Activated CD8-positive, alpha-beta memory T cell treated with anti-CD3 and anti-CD28 coated beads, Interleukin-2, amount 10 ng/mL, durations not matched to agents 7 days and 5 days (primary cell): ENCODE results near the gene PDLIM5. TPM values are rescaled to one million over a fixed set of nuclear protein-coding genes. Genes with fewer than 3 reads are reported as not detected.
"Not testable (repeated sequence)": the region's sequence is repeated elsewhere in the genome, so short reads cannot be mapped to it uniquely, and the experiment has no call there.

Source experiments
- ATAC-seq: fragments of 150-1000 bp; cut with Tn5 transposase; one replicate; pipeline ENCODE4 v1.10.0; 2021; ENCODE audit warnings: moderate library complexity
- CTCF ChIA-PET: fragments of 350-600 bp; sonication (Branson Sonifier 250); formaldehyde crosslinking; loops from one replicate; lab custom pipeline; 2021; ENCODE audit warnings: antibody characterized with exemption; lab: Charles Lee
- DNase-seq: peaks from one replicate; pipeline ENCODE4 v3.0.0-alpha.2; 2020
- H3K27ac Mint-ChIP-seq: one replicate; pipeline ENCODE4 v1.8.0; 2021; ENCODE audit warnings: mild to moderate bottlenecking, mixed read lengths
- H3K27me3 Mint-ChIP-seq: one replicate; pipeline ENCODE4 v1.8.0; 2021; ENCODE audit warnings: mixed read lengths
- H3K36me3 Mint-ChIP-seq: one replicate; pipeline ENCODE4 v1.8.0; 2021; ENCODE audit warnings: mild to moderate bottlenecking, mixed read lengths
- H3K4me1 Mint-ChIP-seq: one replicate; pipeline ENCODE4 v1.8.0; 2021; ENCODE audit warnings: mixed read lengths
- H3K4me3 Mint-ChIP-seq: one replicate; pipeline ENCODE4 v1.8.0; 2021; ENCODE audit warnings: mild to moderate bottlenecking, moderate library complexity, mixed read lengths
- H3K9me3 Mint-ChIP-seq: one replicate; pipeline ENCODE4 v1.8.0; 2022; ENCODE audit warnings: low read depth, mixed read lengths
- total RNA-seq, 2 experiments: library from RNA; stranded (reverse); gene quantifications; one replicate each; pipeline ENCODE4 v1.2.3, GENCODE V29; 2021

PDLIM5 gene
- total RNA-seq, 2 experiments from 2014 or later: 21.7 to 21.8 TPM

DNA sequence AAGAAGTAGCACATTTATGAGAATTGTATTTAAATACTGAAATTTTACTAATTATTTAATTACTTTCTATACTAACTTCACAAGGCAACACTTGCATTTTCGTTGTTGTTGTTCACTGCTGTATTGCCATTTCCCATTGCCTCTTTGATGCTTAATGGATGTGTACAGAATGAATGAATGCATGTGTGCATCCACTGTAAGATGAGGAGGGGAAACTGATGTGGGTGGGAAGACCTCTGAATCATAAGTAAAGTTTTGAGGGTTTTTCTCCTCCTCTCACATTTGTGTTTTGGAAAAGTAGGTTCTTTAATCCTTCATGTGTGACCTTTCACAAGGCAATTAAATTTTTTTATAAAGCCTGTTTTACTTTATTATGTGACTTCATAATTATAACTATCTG, 46.8 kb downstream of the PDLIM5 start:
- no peaks in the 10 kb centered on the region for H3K36me3 Mint-ChIP-seq
- H3K4me1 Mint-ChIP-seq: no peaks in the 10 kb centered on the region
- DNase-seq (no peak), ATAC-seq (no peak)
- H3K27ac Mint-ChIP-seq: no peak overlapping the region
- no peaks in the 10 kb centered on the region for H3K9me3 Mint-ChIP-seq
- CTCF ChIA-PET: no interaction called here
- no peak overlapping the region for H3K4me3 Mint-ChIP-seq
- H3K27me3 Mint-ChIP-seq: no peaks in the 10 kb centered on the region

DNA sequence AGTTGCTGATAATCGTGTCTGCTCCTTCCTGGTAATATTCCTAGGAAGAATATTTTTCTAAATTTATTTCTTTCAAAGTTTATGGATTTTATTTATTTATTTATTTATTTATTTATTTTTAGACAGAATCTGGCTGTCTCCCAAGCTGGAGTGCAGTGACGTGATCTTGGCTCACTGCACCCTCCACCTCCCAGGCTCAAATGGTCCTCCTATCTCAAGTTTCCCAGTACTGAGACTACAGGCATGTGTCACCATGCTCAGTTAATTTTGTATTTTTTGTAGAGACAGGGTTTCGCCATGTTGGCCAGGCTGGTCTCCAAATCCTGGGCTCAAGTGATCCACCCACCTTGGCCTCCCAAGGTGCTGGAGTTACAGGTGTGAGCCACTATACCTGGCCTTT, 48.9 kb downstream of the PDLIM5 start:
- Mint-ChIP-seq H3K4me3 (no peak overlapping the region), H3K27me3 (no peaks in the 10 kb centered on the region)

DNA sequence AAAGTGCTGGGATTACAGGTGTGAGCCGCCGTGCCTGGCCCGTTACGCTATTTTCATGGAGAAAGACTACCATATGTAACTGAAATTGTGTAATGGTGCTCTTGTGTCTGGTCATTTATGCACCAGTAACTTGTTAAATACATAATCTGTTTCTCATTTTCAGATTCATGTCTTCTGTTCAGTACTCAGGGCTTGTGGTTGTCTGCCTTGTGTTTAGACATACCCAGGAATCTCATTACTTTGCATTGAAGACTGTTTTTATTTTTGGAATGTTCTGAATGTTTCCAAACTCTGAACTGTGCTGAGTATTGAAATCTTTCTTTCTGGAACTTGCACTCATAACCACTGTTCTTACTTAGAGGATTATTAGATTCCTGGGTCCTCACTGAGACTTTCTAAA, 52.8 kb downstream of the PDLIM5 start:
- ATAC-seq: no peak
- no peak overlapping the region for H3K4me3 Mint-ChIP-seq
- H3K27ac Mint-ChIP-seq: no peak overlapping the region
- peaks cover 6% of the 10 kb centered on the region for H3K4me1 Mint-ChIP-seq
- no peaks in the 10 kb centered on the region for H3K36me3 Mint-ChIP-seq
- H3K27me3 Mint-ChIP-seq: no peaks in the 10 kb centered on the region
- CTCF ChIA-PET: no interaction called here
- no peaks in the 10 kb centered on the region for H3K9me3 Mint-ChIP-seq
- DNase-seq: no peak

More for the DNA sequence above, 48.9 kb downstream of the PDLIM5 start:
- DNase-seq (no peak), ATAC-seq (no peak)
- H3K36me3 Mint-ChIP-seq: no peaks in the 10 kb centered on the region
- H3K9me3 Mint-ChIP-seq: no peaks in the 10 kb centered on the region
- no peaks in the 10 kb centered on the region for H3K4me1 Mint-ChIP-seq
- no peak overlapping the region for H3K27ac Mint-ChIP-seq
- CTCF ChIA-PET: interaction anchor here (0.7 kb wide), 1 partner anchor 687 kb away, joined by 3 read pairs; no protein-coding TSS in a partner anchor

DNA sequence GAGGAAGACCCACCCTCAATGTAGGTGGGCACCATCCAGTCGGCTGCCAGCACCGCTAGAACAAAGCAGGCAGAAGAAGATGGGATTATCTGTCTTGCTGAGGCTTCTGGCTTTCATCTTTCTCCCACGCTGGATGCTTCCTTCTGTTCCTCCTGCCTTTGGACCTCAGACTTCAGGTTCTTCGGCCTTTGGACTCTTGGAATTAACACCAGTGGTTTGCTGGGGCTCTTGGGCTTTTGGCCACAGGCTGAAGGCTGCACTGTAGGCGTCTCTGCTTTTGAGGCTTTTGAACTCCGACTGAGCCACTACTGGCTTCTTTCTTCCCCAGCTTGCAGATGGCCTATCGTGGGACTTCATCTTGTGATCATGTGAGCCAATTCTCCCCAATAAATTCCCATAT, 55.1 kb downstream of the PDLIM5 start:
- DNase-seq (no peak), ATAC-seq (no peak)
- Mint-ChIP-seq H3K27ac (no peak overlapping the region), H3K27me3 (no peaks in the 10 kb centered on the region), H3K4me3 (no peak overlapping the region), H3K4me1 (peaks cover 6% of the 10 kb centered on the region), H3K36me3 (no peaks in the 10 kb centered on the region), H3K9me3 (no peaks in the 10 kb centered on the region)
- CTCF ChIA-PET: no interaction called here

DNA sequence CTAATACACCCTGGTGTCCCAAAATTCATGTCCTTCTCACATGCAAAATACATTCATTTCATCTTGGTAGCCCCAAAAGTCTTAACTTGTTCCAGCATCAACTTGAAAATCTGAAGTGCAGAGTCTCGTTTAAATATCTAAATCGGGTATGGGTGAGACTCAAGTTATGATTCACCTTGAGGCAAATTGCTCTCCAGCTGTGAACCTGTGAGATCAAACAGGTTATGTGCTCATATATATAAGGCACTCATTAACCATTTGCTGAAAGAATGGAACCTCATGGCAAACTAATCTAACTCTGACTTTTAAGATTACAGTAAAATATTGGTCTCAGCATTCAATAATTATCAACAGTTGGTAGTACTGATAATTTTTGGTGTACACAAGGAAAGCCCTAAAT, 55.5 kb downstream of the PDLIM5 start:
- no peaks in the 10 kb centered on the region for H3K36me3 Mint-ChIP-seq
- no peak overlapping the region for H3K4me3 Mint-ChIP-seq
- no peak overlapping the region for H3K27ac Mint-ChIP-seq
- peaks cover 6% of the 10 kb centered on the region for H3K4me1 Mint-ChIP-seq
- no peak for ATAC-seq
- H3K27me3 Mint-ChIP-seq: no peaks in the 10 kb centered on the region
- no peak for DNase-seq
- CTCF ChIA-PET: no interaction called here
- no peaks in the 10 kb centered on the region for H3K9me3 Mint-ChIP-seq

DNA sequence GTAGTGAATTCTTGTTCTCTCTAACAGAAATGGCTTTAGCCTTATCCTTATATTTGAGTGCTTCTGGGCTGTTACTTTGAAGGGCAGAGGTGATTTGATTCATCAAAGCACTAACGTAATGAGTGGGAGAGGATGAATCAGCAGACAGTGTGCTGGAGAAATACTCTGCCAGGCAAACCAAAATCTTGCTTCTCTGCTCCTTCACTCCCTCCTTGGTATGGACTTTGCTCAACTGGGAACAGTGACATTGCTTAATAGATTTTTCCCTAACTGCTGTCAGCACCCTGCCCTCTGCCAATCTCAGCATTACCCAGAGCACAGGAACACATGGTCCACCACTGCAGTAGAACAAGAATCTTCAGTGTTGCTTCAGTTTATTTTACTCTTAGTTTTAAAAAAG, 56.0 kb downstream of the PDLIM5 start:
- H3K27me3 Mint-ChIP-seq: no peaks in the 10 kb centered on the region
- no peaks in the 10 kb centered on the region for H3K9me3 Mint-ChIP-seq
- no peak overlapping the region for H3K4me3 Mint-ChIP-seq
- no peak overlapping the region for H3K27ac Mint-ChIP-seq
- H3K36me3 Mint-ChIP-seq: no peaks in the 10 kb centered on the region
- ATAC-seq (no peak), DNase-seq (no peak)
- H3K4me1 Mint-ChIP-seq: peaks cover 6% of the 10 kb centered on the region
- CTCF ChIA-PET: no interaction called here

DNA sequence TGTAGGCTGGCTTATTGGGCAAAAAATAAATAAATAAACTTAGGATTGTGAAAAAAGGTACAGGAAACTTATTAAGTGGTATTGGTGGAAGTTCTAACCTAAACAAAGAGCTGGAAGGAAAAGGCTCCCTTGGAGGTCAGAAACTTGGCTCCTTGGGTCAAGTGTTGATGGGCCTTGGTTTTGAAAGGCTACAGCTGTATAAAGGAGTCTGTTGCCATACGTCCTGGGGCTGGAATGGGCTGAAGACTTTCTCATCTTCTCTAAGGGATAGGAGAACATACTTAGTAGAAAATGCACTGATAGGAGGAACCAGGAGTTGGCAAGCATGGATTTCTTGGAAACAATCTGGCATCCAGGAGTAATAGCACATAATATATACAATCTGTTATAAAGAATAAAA, 56.6 kb downstream of the PDLIM5 start:
- H3K4me1 Mint-ChIP-seq: peaks cover 6% of the 10 kb centered on the region
- H3K36me3 Mint-ChIP-seq: no peaks in the 10 kb centered on the region

DNA sequence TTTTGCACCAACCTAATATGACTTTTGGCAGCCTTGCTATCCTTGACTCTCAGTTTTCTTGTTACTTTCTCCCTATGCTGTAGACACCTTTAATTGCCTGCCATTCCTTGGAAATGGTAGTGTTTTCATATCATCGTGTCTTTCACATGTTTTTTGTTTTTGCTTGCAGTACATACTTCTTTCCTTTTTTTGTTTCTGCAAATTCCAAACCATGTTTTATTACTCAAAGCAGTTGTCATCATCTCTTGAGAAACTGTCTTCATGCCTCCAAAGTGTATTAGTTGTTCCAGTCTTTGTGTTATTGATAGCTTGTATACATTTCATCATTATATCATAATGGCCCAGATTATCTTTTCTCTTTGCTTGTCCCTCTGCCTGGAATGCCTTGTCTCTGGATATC, 57.1 kb downstream of the PDLIM5 start:
- Mint-ChIP-seq H3K4me1 (peaks cover 6% of the 10 kb centered on the region), H3K27me3 (no peaks in the 10 kb centered on the region), H3K27ac (no peak overlapping the region), H3K9me3 (no peaks in the 10 kb centered on the region), H3K36me3 (peaks cover 2% of the 10 kb centered on the region), H3K4me3 (no peak overlapping the region)
- CTCF ChIA-PET: no interaction called here
- ATAC-seq (no peak), DNase-seq (no peak)

More for the DNA sequence above, 56.6 kb downstream of the PDLIM5 start:
- no peak overlapping the region for H3K27ac Mint-ChIP-seq
- CTCF ChIA-PET: no interaction called here
- H3K4me3 Mint-ChIP-seq: no peak overlapping the region
- no peaks in the 10 kb centered on the region for H3K9me3 Mint-ChIP-seq
- DNase-seq (no peak), ATAC-seq (no peak)
- H3K27me3 Mint-ChIP-seq: no peaks in the 10 kb centered on the region

DNA sequence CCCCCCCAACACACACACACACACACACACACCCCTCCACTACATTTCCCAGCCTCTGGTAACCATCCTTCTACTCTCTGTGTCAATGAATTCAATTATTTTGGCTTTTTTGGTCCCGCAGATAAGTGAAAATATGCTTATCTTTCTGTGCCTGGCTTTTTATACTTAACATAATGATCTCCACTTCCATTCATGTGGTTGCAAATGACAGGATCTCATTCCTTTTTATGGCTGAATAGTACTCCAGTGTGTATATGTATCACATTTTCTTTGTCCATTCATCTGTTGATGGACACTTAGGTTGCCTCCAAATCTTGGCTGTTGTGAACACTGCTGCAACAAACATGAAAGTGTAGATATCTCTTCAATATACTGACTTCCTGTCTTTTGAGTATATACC, 59.8 kb downstream of the PDLIM5 start:
- Mint-ChIP-seq H3K9me3 (no peaks in the 10 kb centered on the region), H3K27me3 (no peaks in the 10 kb centered on the region), H3K4me3 (no peak overlapping the region), H3K27ac (no peak overlapping the region), H3K4me1 (peaks cover 6% of the 10 kb centered on the region), H3K36me3 (peaks cover 2% of the 10 kb centered on the region)
- DNase-seq (no peak), ATAC-seq (no peak)
- CTCF ChIA-PET: no interaction called here

DNA sequence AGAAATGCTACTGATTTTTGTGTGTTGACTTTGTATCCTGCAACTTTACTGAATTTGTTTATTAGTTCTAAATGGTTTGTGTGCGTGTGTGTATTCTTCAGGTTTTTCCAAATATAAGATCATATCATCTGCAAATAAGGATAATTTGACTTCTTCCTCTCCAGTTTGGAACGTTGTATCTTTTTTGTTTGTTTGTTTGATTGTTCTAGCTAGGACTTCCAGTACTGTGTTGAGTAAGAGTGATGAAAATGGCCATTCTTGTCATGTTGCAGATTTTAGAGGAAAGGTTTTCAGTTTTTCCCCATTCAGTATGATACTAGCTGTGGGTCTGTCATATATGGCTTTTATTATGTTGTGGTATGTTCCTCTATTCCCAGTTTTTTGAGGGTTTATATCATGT, 61.8 kb downstream of the PDLIM5 start:
- ATAC-seq, H3K27me3 Mint-ChIP-seq, CTCF ChIA-PET, H3K27ac Mint-ChIP-seq, H3K36me3 Mint-ChIP-seq, DNase-seq, H3K4me1 Mint-ChIP-seq, H3K4me3 Mint-ChIP-seq, H3K9me3 Mint-ChIP-seq: not testable (repeated sequence)

DNA sequence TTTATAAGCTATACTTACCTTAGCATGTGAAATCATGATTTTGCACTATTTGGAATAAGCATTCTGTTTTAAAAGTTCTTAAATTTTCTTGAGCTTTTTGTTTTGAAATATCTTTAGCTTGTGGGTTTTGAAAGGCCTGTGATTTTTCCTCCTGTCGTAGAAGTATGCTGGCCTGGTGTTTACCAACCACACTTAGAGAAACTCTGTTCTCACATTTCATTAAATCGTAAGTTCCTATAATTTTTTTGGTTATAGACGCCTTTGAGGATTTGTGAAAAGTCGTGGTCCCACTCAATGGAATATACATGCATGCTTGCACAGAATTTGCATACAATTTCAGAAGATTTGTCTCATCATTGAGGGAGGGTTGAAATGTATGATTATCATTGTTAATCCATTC, 63.6 kb downstream of the PDLIM5 start:
- Mint-ChIP-seq H3K4me3 (no peak overlapping the region), H3K27ac (no peak overlapping the region), H3K4me1 (peaks cover 12% of the 10 kb centered on the region), H3K36me3 (peaks cover 2% of the 10 kb centered on the region), H3K27me3 (no peaks in the 10 kb centered on the region), H3K9me3 (no peaks in the 10 kb centered on the region)
- no peak for ATAC-seq
- CTCF ChIA-PET: no interaction called here
- DNase-seq: no peak

DNA sequence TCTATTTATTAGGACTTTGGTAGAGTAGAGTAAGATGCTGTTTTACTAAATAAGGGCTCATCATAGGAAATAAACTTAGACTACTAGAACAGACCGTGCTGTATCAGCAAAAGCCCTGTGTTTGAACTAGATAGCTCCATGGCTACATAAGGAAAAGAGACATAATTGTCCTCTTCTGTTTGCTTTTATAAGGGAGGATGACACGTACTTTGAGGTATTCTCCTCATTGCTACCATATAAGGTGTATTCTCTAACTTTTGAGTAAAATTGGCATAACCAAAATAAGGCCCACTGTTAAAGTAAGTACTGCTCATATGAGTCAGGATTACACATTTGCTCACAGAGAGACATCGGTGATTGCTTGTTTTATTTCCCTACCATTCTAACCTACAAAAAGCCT, 64.3 kb downstream of the PDLIM5 start:
- Mint-ChIP-seq H3K27me3 (no peaks in the 10 kb centered on the region), H3K4me3 (no peak overlapping the region), H3K4me1 (peaks cover 13% of the 10 kb centered on the region), H3K36me3 (peaks cover 2% of the 10 kb centered on the region), H3K9me3 (no peaks in the 10 kb centered on the region), H3K27ac (no peak overlapping the region)
- ATAC-seq: no peak
- no peak for DNase-seq
- CTCF ChIA-PET: no interaction called here

DNA sequence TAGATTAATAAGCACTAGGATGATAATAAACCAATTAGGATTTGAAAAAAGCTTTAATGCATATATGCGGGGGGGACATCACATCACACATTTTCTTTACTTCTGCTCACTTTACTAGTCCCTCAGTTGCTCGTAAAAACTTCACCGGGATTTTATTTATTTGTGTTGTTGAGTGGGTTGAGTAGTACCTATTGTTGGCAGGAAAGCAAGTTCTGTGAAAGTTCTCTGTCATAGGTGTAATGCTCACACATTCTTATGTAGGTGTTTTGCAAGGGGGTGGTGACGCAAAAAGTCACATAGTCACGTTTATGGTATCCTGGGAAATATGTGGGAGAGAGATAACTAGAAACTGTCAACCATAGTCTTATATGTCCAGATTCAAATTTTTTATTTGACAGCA, 65.3 kb downstream of the PDLIM5 start:
- Mint-ChIP-seq H3K27me3 (no peaks in the 10 kb centered on the region), H3K36me3 (peaks cover 2% of the 10 kb centered on the region), H3K4me3 (no peak overlapping the region), H3K4me1 (peaks cover 13% of the 10 kb centered on the region), H3K9me3 (no peaks in the 10 kb centered on the region), H3K27ac (no peak overlapping the region)
- ATAC-seq (no peak), DNase-seq (no peak)
- CTCF ChIA-PET: no interaction called here

DNA sequence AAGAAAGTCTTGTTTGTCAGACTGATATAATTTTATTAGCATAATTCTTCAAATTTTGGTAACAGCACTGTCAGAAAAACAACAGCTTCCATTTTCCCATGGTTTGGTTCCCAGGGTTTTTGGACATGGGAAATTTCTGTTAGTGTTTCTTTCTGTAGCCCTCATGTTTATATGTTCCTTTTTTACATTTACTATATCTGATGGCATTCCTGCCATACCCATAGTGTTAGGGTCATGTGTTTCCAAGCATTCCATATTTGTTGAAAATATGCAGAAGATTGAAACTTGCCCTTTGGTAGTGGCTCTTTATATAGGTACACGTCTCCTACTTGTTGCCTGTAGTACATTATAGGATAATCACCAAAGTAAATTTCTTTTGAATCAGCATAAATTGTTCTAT, 65.8 kb downstream of the PDLIM5 start:
- no peak overlapping the region for H3K27ac Mint-ChIP-seq
- H3K36me3 Mint-ChIP-seq: peaks cover 2% of the 10 kb centered on the region
- H3K4me3 Mint-ChIP-seq: no peak overlapping the region
- ATAC-seq (no peak), DNase-seq (no peak)
- H3K9me3 Mint-ChIP-seq: no peaks in the 10 kb centered on the region
- no peaks in the 10 kb centered on the region for H3K27me3 Mint-ChIP-seq
- CTCF ChIA-PET: no interaction called here
- peaks cover 13% of the 10 kb centered on the region for H3K4me1 Mint-ChIP-seq

DNA sequence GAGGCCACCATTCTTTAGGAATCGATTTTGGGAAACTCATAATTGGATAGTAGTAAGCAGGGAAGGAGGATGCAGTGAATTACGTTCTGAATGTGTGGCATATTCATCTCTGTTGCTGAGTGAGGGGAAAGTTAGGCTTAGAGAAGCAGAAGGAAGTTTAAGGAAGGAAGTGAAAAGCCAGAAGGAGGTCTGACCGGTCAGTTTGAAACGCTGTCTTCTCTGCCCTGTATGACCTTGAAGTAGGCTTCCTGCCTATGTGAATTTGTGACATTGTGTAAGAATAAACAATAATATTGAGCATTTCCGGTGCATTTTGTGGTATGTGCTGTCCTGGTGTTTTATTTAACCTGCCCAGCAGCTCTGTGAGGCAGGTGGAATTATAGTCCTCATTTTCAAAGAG, 67.3 kb downstream of the PDLIM5 start:
- Mint-ChIP-seq H3K9me3 (no peaks in the 10 kb centered on the region), H3K36me3 (no peaks in the 10 kb centered on the region), H3K4me3 (no peak overlapping the region), H3K27me3 (no peaks in the 10 kb centered on the region), H3K27ac (no peak overlapping the region), H3K4me1 (peaks cover 13% of the 10 kb centered on the region)
- ATAC-seq (no peak), DNase-seq (no peak)
- CTCF ChIA-PET: no interaction called here
